Measurements from ENCODE around the gene GPR68.
"Not testable (repeated sequence)": the region's sequence is repeated elsewhere in the genome, so short reads cannot be mapped to it uniquely, and the experiment has no call there.

Gene GPR68

GRCh38 chr14:91221270-91221669 lies 23.2 kb downstream of the GPR68 start:
- peaks cover 47% of the 10 kb centered on the region for H3K4me1 Mint-ChIP-seq (ENCODE audit: low read depth)

GRCh38 chr14:91220581-91221000 lies 23.9 kb downstream of the GPR68 start:
- no peak for DNase-seq (ENCODE audit: low spot score)

More at GRCh38 chr14:91221270-91221669, 23.2 kb downstream of the GPR68 start:
- Mint-ChIP-seq H3K27me3 (ENCODE audit: low read depth) (no peaks in the 10 kb centered on the region), H3K27ac (peak overlapping the region; percentile 46), H3K9me3 (no peaks in the 10 kb centered on the region), H3K4me3 (no peak overlapping the region), H3K36me3 (ENCODE audit: low read depth) (peaks cover 73% of the 10 kb centered on the region)
- no peak for DNase-seq (ENCODE audit: low spot score)

DNA sequence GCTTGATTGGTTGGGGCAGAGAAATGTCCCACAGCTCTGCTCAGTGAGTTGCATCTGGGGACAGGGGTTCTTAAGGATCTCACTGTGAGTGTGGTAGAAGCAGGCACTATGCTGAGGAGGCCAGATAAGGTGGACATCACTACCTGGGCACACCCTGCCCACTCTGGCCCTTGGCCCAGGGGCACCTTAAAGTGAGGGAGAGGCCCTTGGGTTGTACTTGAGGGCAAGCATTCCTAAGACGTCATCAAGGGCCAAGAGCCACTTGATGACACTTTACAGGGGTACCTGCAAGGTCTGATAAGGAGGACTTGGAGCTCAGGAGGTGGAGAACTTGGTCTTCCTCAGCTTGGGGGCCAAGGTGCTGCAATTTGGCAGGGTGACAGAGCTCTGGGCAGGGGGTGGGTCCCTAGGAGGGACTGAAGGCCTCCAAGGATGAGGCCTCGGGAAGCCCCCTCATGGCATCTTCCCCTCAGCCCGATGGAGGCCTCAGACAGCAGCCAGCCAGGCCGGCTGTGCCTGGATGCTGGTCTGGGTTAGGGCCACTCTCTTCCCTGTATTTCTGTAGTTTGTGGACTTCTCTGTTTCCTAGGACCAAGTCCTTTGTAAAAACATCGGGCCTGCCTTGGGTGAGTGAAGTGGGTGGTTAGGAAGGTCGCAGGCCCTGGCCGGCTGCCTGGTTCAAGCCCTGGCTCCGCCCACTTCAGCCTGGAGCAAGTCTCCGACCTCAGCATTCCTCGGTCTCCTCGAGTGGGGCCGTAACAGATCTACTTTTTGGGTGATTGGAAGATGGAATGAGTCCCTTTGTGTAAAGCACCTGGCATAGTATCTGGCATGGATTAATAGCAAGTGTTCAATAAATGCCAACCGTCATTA lies 24.8 kb downstream of the GPR68 start:
- Mint-ChIP-seq H3K27ac (peak overlapping the region; percentile 39), H3K36me3 (ENCODE audit: low read depth) (peaks cover 67% of the 10 kb centered on the region), H3K27me3 (ENCODE audit: low read depth) (no peaks in the 10 kb centered on the region), H3K4me1 (ENCODE audit: low read depth) (peaks cover 33% of the 10 kb centered on the region), H3K4me3 (no peak overlapping the region), H3K9me3 (no peaks in the 10 kb centered on the region)
- DNase-seq (ENCODE audit: low spot score), result no peak

More at GRCh38 chr14:91220581-91221000, 23.9 kb downstream of the GPR68 start:
- Mint-ChIP-seq H3K4me3 (no peak overlapping the region), H3K27ac (no peak overlapping the region), H3K36me3 (ENCODE audit: low read depth) (peaks cover 73% of the 10 kb centered on the region), H3K27me3 (ENCODE audit: low read depth) (no peaks in the 10 kb centered on the region), H3K4me1 (ENCODE audit: low read depth) (peaks cover 40% of the 10 kb centered on the region), H3K9me3 (no peaks in the 10 kb centered on the region)

GRCh38 chr14:91218014-91218413 lies 26.5 kb downstream of the GPR68 start:
- no peak for DNase-seq (ENCODE audit: low spot score)
- no peak overlapping the region for H3K4me3 Mint-ChIP-seq
- peaks cover 22% of the 10 kb centered on the region for H3K4me1 Mint-ChIP-seq (ENCODE audit: low read depth)
- H3K27me3 Mint-ChIP-seq (ENCODE audit: low read depth), result no peaks in the 10 kb centered on the region
- no peaks in the 10 kb centered on the region for H3K9me3 Mint-ChIP-seq
- H3K36me3 Mint-ChIP-seq (ENCODE audit: low read depth), result peaks cover 66% of the 10 kb centered on the region
- H3K27ac Mint-ChIP-seq, result peak overlapping the region; percentile 50

- DNase-seq (ENCODE audit: low spot score), result no peak
- Mint-ChIP-seq H3K27ac (peak overlapping the region; percentile 15), H3K9me3 (no peaks in the 10 kb centered on the region), H3K4me3 (no peak overlapping the region), H3K36me3 (ENCODE audit: low read depth) (peaks cover 57% of the 10 kb centered on the region), H3K27me3 (ENCODE audit: low read depth) (no peaks in the 10 kb centered on the region), H3K4me1 (ENCODE audit: low read depth) (peaks cover 11% of the 10 kb centered on the region)
These were observed 27.7 kb downstream of the GPR68 start for GRCh38 chr14:91216731-91217226.

GRCh38 chr14:91215381-91215780 lies 29.1 kb downstream of the GPR68 start:
- peak overlapping the region; percentile 67 for H3K27ac Mint-ChIP-seq
- H3K27me3 Mint-ChIP-seq (ENCODE audit: low read depth), result no peaks in the 10 kb centered on the region
- no peak for DNase-seq (ENCODE audit: low spot score)
- H3K4me3 Mint-ChIP-seq, result no peak overlapping the region
- H3K9me3 Mint-ChIP-seq, result no peaks in the 10 kb centered on the region
- peaks cover 56% of the 10 kb centered on the region for H3K36me3 Mint-ChIP-seq (ENCODE audit: low read depth)
- H3K4me1 Mint-ChIP-seq (ENCODE audit: low read depth), result peaks cover 7% of the 10 kb centered on the region

GRCh38 chr14:91214306-91214705 lies 30.2 kb downstream of the GPR68 start:
- DNase-seq (ENCODE audit: low spot score), result no peak
- H3K4me3 Mint-ChIP-seq, result no peak overlapping the region
- H3K4me1 Mint-ChIP-seq (ENCODE audit: low read depth), result peaks cover 7% of the 10 kb centered on the region
- no peaks in the 10 kb centered on the region for H3K9me3 Mint-ChIP-seq
- peaks cover 54% of the 10 kb centered on the region for H3K36me3 Mint-ChIP-seq (ENCODE audit: low read depth)
- peak overlapping the region; percentile 49 for H3K27ac Mint-ChIP-seq
- no peaks in the 10 kb centered on the region for H3K27me3 Mint-ChIP-seq (ENCODE audit: low read depth)

DNA sequence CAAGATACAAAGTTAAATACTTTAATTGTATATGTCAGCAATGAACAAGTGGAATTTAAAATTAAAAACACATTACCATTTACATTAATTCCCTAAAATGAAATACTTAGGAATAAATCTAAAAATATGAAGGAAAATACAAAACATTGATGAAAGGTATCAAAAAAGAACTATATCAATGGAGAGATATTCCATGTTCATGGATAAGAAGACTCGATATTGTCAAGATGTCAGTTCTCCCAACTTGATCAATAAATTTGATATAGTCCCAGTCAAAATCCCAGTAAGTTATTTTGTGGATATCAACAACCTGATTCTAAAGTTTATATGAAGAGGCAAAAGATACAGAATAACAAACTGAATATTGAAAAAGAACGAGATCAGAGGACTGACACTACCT lies 33.5 kb downstream of the GPR68 start:
- H3K4me1 Mint-ChIP-seq (ENCODE audit: low read depth), result peaks cover 14% of the 10 kb centered on the region
- H3K27ac Mint-ChIP-seq, result peak overlapping the region; percentile 0
- no peak for DNase-seq (ENCODE audit: low spot score)
- no peaks in the 10 kb centered on the region for H3K9me3 Mint-ChIP-seq
- H3K27me3 Mint-ChIP-seq (ENCODE audit: low read depth), result no peaks in the 10 kb centered on the region
- peaks cover 60% of the 10 kb centered on the region for H3K36me3 Mint-ChIP-seq (ENCODE audit: low read depth)
- H3K4me3 Mint-ChIP-seq, result no peak overlapping the region

GRCh38 chr14:91207008-91207407 lies 37.5 kb downstream of the GPR68 start:
- Mint-ChIP-seq H3K36me3 (ENCODE audit: low read depth) (peaks cover 78% of the 10 kb centered on the region), H3K9me3 (no peaks in the 10 kb centered on the region), H3K27me3 (ENCODE audit: low read depth) (no peaks in the 10 kb centered on the region), H3K4me3 (peak overlapping the region; percentile 54), H3K27ac (peak overlapping the region; percentile 82), H3K4me1 (ENCODE audit: low read depth) (peaks cover 39% of the 10 kb centered on the region)
- no peak for DNase-seq (ENCODE audit: low spot score)

DNA sequence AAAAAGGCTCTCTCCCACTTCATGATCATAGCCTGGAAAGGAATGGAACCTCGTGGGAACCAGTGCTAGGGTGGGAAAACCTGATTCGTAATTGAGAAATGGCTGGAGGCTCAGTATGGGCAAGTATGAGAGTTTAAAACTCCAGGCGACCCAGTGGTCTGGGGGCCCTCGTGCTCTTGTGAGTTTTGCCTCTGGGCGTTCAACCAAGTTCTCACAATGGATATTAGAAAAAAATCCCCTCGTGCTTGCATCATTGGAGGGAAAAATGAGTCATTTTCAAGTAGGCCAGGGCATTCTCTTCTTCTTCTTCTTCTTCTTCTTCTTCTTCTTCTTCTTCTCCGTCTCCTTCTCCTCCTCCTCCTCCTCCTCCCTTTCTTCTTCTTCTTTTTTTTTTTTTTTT lies 39.0 kb downstream of the GPR68 start:
- no peak overlapping the region for H3K27ac Mint-ChIP-seq
- DNase-seq (ENCODE audit: low spot score), result no peak
- H3K9me3 Mint-ChIP-seq, result peaks cover 6% of the 10 kb centered on the region
- H3K36me3 Mint-ChIP-seq (ENCODE audit: low read depth), result peaks cover 72% of the 10 kb centered on the region
- H3K27me3 Mint-ChIP-seq (ENCODE audit: low read depth), result no peaks in the 10 kb centered on the region
- H3K4me3 Mint-ChIP-seq, result no peak overlapping the region
- peaks cover 45% of the 10 kb centered on the region for H3K4me1 Mint-ChIP-seq (ENCODE audit: low read depth)

GRCh38 chr14:91204657-91205056 lies 39.8 kb downstream of the GPR68 start:
- Mint-ChIP-seq H3K36me3 (ENCODE audit: low read depth) (peaks cover 72% of the 10 kb centered on the region), H3K4me1 (ENCODE audit: low read depth) (peaks cover 44% of the 10 kb centered on the region), H3K27ac (peak overlapping the region; percentile 4), H3K9me3 (peaks cover 6% of the 10 kb centered on the region), H3K4me3 (no peak overlapping the region), H3K27me3 (ENCODE audit: low read depth) (no peaks in the 10 kb centered on the region)
- no peak for DNase-seq (ENCODE audit: low spot score)

DNA sequence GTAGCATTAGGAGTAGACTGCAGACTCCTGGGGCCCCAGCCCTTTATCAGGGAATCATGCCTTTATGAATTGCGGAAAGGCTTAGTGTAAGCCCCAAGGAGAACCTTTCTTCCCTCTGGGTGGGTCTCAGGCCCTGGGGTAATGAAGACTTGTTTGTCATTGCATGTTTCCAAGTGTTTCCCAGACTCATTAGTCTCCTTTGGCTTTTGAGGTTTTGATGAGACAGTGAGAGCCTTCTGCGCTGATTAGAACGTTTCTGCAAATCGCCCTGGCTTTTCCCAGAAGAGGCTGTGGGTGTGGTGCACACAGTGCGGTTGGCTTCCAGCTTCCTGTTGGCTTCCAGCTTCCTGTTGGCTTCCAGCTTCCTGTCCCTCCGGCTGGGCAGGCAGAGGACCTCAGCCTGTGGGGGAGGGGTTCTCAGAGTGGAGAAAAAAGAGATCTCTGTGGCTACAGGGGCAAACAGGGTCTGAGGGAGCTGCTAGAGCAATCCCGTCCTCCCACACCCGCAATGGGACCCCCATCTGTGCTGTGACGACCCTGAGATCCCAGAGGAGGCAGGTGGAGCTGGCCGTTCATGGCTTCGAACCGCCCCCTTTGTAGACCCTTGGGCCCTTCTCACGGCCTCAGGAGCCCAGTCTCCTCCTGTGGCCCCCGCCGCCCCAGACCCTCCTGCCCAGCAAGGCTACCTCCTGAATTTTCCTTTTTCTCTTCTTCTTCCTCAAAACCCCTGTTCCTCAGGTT lies 42.1 kb downstream of the GPR68 start:
- Mint-ChIP-seq H3K4me3 (peak overlapping the region; percentile 65), H3K9me3 (peaks cover 6% of the 10 kb centered on the region), H3K27ac (peak overlapping the region; percentile 80), H3K36me3 (ENCODE audit: low read depth) (peaks cover 72% of the 10 kb centered on the region), H3K27me3 (ENCODE audit: low read depth) (no peaks in the 10 kb centered on the region), H3K4me1 (ENCODE audit: low read depth) (peaks cover 54% of the 10 kb centered on the region)
- no peak for DNase-seq (ENCODE audit: low spot score)

DNA sequence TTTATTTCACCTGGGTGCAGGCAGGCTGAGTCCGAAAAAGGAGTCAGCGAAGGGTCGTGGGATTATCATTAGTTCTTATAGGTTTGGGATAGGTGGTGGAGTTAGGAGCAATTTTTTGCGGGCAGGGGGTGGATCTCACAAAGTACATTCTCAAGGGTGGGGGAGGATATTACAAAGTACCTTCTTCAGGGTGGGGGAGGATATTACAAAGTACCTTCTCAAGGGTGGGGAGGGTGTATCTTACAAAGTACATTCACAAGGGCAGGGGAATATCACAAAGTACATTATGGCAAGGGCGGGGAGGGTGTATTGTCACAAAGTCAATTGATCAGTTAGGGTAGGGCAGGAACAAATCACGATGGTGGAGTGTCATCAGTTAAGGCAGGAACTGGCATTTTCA lies 43.7 kb downstream of the GPR68 start:
- Mint-ChIP-seq H3K36me3 (ENCODE audit: low read depth) (peaks cover 76% of the 10 kb centered on the region), H3K27ac (peak overlapping the region; percentile 54), H3K4me1 (ENCODE audit: low read depth) (peaks cover 55% of the 10 kb centered on the region), H3K4me3 (peak overlapping the region; percentile 54)
- H3K27me3 Mint-ChIP-seq (ENCODE audit: low read depth); H3K9me3 Mint-ChIP-seq; DNase-seq (ENCODE audit: low spot score): not testable (repeated sequence)

DNA sequence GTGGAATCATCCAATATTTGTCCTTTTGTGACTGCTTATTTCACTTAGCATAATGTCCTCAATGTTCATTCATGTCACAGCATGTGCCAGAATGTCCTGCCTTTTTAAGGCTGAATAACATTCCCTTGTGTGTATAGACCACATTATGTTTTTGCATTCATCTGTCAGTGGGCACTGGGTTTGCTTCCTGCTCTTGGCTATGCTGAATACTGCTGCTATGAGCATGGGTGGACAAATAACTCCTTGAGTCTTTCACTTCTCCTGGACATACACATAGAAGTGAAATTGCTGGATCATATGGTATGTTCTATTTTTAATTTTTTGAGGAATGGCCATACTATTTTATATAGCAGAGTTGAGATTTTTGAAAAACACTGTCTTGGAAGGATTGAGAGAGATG lies 46.9 kb downstream of the GPR68 start:
- H3K36me3 Mint-ChIP-seq (ENCODE audit: low read depth), result peaks cover 67% of the 10 kb centered on the region
- peak overlapping the region; percentile 44 for H3K27ac Mint-ChIP-seq
- H3K4me3 Mint-ChIP-seq, result peak overlapping the region; percentile 1
- H3K4me1 Mint-ChIP-seq (ENCODE audit: low read depth), result peaks cover 55% of the 10 kb centered on the region
- H3K27me3 Mint-ChIP-seq (ENCODE audit: low read depth), result no peaks in the 10 kb centered on the region
- DNase-seq (ENCODE audit: low spot score), result no peak
- peaks cover 6% of the 10 kb centered on the region for H3K9me3 Mint-ChIP-seq
